ENCODE measurements around the gene PRDM10.

PRDM10 gene

DNA sequence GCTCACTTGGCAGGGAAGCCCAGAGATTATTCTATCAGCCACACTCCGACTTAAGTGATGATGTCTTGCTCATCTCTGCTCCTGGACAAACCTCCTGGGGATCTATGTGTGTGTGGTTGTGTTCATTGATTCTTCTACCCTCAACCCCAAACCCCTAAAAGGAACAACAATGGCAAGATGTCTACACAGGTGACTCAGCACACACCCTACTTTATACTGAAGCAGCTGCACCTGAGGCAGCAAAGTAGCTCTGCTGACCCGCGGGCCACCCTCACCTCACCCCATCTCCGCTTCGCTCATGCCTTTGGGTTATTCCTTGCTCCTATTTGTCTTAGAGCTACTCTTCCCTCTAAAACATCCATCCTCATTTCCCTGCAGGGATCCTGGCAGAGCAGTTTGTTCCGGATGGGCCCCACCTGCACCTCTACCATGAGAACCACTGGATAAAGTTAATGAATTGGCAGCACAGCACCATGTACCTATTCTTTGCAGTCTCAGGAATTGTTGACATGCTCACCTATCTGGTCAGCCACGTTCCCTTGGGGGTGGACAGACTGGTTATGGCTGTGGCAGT, 148.3 kb downstream of the PRDM10 start:
- DNase-seq (ENCODE audit: low read depth in 1 of 2, low spot score in 1 of 2): no peak

DNA sequence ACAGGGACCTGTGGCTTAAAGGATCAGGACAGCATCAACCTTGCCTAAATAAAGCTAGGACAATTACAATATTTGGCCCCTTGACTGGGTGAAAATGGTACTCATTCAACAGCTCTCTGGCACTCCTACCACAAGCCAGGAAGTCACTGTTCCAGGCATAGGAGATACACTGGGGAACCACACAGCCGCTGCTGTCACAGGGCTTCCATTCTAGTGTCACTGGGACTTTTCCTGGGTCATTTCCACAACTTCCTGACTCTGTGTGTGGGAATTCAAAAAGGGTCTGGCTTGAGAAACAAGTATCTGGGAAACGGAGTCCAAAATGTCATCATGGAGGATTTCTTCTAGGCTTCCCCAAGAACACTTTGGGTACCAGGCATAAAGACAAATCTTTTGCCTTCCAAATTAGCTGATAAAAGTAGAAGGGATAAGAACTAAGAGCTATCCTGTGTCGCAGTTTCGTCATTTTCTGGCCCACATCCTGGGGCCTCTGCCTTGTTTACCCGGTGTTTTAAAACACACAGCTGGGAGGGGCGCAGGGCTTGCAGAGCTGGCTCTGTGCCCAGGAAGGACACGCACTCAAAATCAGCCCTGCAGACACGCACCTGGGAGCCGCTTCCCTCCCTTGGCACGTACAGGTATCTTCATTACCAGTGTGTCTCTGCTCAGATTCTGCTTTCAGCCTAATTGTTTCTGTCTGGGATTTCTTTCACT, 149.0 kb downstream of the PRDM10 start:
- peak; percentile 4 to 45 for DNase-seq (ENCODE audit: low read depth in 1 of 2, low spot score in 1 of 2)

DNA sequence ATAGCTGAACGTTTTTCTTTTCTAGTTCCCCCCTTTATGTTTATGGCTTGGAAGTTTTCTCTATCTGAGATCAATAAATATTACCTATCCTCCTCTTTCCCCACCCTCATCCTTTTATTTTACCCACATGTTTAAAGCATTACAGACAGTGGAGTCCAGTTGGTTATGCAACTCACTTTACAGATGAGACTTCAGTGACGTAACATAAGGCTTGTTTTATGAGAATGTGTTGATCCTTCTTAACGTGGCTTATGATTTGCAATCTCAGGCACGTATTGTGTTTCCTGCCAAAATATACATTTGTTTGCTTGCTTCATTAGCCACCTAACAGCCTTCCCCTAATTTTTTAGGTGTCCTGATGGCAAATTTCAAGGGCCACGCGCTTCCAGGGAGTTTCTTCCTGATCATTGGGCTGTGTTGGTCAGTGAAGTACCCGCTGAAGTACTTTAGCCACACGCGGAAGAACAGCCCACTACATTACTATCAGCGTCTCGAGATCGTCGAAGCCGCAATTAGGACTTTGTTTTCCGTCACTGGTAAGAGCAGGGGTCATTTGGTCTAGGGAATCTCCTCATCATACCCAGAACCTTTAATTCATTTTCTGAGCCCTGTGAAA, 150.4 kb downstream of the PRDM10 start:
- no peak for DNase-seq (ENCODE audit: low read depth in 1 of 2, low spot score in 1 of 2)
